HepG2 (cell line): ENCODE measurements around the gene LDAF1.

Experiments used
- CTCF ChIP-seq: sonication (generic); formaldehyde crosslinking; IDR thresholded peaks from 2 replicates; pipeline ENCODE4 v1.5.0; 2020; ENCODE audit warnings: mild to moderate bottlenecking, missing genetic modification reagents, moderate library complexity
- ZNF138 ChIP-seq: sonication (generic); formaldehyde crosslinking; IDR thresholded peaks from 2 replicates; pipeline ENCODE4 v1.5.0; 2020; ENCODE audit warnings: mild to moderate bottlenecking, low read depth, missing genetic modification reagents

- no peak for TF ChIP-seq ZNF138 (CRISPR knock-in tag)
- TF ChIP-seq CTCF (CRISPR knock-in tag), result no peak
Measured at GRCh38 chr16:21169249-21169981, 10.9 kb downstream of the LDAF1 start.
